GM12892 (cell line): ENCODE results near the gene CDR2L.

Experiments used
- POLR2A ChIP-seq: IDR thresholded peaks from 2 replicates; pipeline ENCODE4 v1.6.1; 2011; ENCODE audit warnings: low read depth, low read length, control low read depth
- POLR2AphosphoS5 ChIP-seq: IDR thresholded peaks from 2 replicates; pipeline ENCODE4 v1.6.1; 2011; ENCODE audit warnings: low read depth, low read length, control low read depth

DNA sequence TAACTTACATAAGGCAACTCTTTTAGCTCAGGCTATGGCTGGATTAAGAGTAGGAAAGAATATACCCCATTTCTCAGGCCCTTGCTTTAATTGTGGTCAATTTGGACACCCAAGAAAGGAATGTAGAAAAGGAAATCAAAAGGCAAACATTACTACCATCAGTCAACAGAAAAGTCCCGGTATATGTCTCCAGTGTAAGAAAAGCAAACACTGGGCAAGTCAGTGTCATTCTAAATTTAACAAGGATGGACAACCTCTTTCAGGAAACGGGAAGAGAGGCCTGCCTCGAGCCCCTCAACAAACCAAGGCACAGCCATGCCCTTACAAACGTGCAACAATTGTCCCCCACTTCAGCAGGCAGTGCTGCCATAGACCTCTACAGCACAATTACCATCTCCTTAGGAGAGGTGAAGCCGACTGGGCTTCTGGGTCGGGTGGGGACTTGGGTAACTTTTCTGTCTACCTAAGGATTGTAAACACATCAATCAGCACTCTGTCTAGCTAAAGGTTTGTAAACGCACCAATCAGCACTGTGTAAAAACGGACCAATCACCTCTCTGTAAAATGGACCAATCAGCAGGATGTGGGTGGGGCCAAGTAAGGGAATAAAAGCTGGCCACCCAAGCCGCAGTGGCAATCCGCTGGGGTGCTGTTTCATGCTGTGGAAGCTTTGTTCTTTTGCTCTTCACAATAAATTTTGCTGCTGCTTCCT, 37.4 kb downstream of the CDR2L start:
- TF ChIP-seq POLR2A (no peak), POLR2AphosphoS5 (no peak)
